PC-9 (cell line): Measurements from ENCODE around the gene INSM2. TPM values are rescaled to one million over a fixed set of nuclear protein-coding genes. Genes with fewer than 3 reads are reported as not detected.

Experiments used
- BruUV-seq: library from RNA; stranded (reverse); fragments of 400-500 nt; replicated peaks from 2 replicates; lab custom pipeline; 2021; lab: Mats Ljungman, UMichigan
- CTCF ChIA-PET: fragments of 300-600 bp; sonication (Branson Sonifier 250); formaldehyde crosslinking; loops from one replicate; lab custom pipeline; 2022; ENCODE audit warnings: antibody characterized with exemption; lab: Charles Lee
- POLR2A ChIA-PET: fragments of 300-600 bp; sonication (Branson Sonifier 250); formaldehyde crosslinking; loops from one replicate; lab custom pipeline; 2022; ENCODE audit warnings: antibody characterized with exemption; ENCODE audit not compliant: unreplicated experiment; lab: Charles Lee
- DNase-seq, 2 experiments: peaks; one replicate each; pipeline versions ENCODE4 v3.0.0 to v3.0.0-alpha.2; 2015 to 2022; ENCODE audit warnings: mixed read lengths in 1 of 2
- H2AFZ ChIP-seq: fragments of 200-600 bp; sonication (generic); 2 replicates; pipeline ENCODE4 v1.8.1; 2017; ENCODE audit warnings: antibody characterized with exemption
- H3F3A ChIP-seq: fragments of 200-600 bp; sonication (generic); 2 replicates; pipeline ENCODE4 v1.8.1; 2017; ENCODE audit warnings: antibody characterized with exemption, mild to moderate bottlenecking, low read depth; ENCODE audit not compliant: insufficient read depth
- H3K27ac ChIP-seq: fragments of 200-600 bp; sonication (generic); 2 replicates; pipeline ENCODE4 v1.6.1; 2016; ENCODE audit warnings: mixed run types
- H3K27me3 ChIP-seq: fragments of 200-600 bp; sonication (generic); 2 replicates; pipeline ENCODE4 v1.6.1; 2016; ENCODE audit warnings: low read depth, mixed run types; ENCODE audit not compliant: insufficient read depth
- H3K36me3 ChIP-seq: fragments of 200-600 bp; sonication (generic); 2 replicates; pipeline ENCODE4 v1.6.1; 2016; ENCODE audit warnings: low read depth, mixed run types
- H3K4me1 ChIP-seq: fragments of 200-600 bp; sonication (generic); replicated peaks from 2 replicates; pipeline ENCODE4 v1.6.1; 2016; ENCODE audit warnings: mixed run types; ENCODE audit not compliant: insufficient read depth
- H3K4me2 ChIP-seq: fragments of 200-600 bp; sonication (generic); 2 replicates; pipeline ENCODE4 v1.6.1; 2017; ENCODE audit warnings: mixed run types
- H3K4me3 ChIP-seq: fragments of 200-600 bp; sonication (generic); 2 replicates; pipeline ENCODE4 v1.6.1; 2016; ENCODE audit warnings: mixed run types
- H3K79me2 ChIP-seq: fragments of 200-600 bp; sonication (generic); 2 replicates; pipeline ENCODE4 v1.6.1; 2017; ENCODE audit warnings: low read depth, mixed run types
- H3K9me2 ChIP-seq: fragments of 200-600 bp; sonication (generic); 2 replicates; pipeline ENCODE4 v1.8.1; 2017; ENCODE audit warnings: mild to moderate bottlenecking; ENCODE audit not compliant: insufficient read depth
- H3K9me3 ChIP-seq: fragments of 200-600 bp; sonication (generic); 2 replicates; pipeline ENCODE4 v1.8.1; 2016; ENCODE audit warnings: low read depth; ENCODE audit not compliant: insufficient read depth
- H4K20me1 ChIP-seq: fragments of 200-600 bp; sonication (generic); 2 replicates; pipeline ENCODE4 v1.8.1; 2017; ENCODE audit not compliant: insufficient read depth
- EZH2 ChIP-seq: fragments of 200-600 bp; sonication (generic); IDR thresholded peaks from 2 replicates; pipeline ENCODE4 v1.8.0; 2017; ENCODE audit warnings: antibody characterized with exemption, low read depth
- intact Hi-C: fragments of 100-400 bp; cut with micrococcal nuclease; formaldehyde crosslinking; loops from one replicate; pipeline ENCODE4 v1.10.0; 2022; ENCODE audit not compliant: unreplicated experiment
- total RNA-seq: library from RNA; stranded (reverse); gene quantifications from 2 replicates; pipeline ENCODE4 v1.2.3, GENCODE V29; 2021
- TF ChIP-seq, protein P1 (sequence below): fragments of 200-600 bp; sonication (generic); conservative IDR thresholded peaks from 2 replicates; pipeline ENCODE4 v1.6.1; 2017; ENCODE audit warnings: mixed run types, antibody characterized with exemption, mild to moderate bottlenecking, moderate library complexity

The INSM2 gene
- total RNA-seq, 1 experiment from 2014 or later, result not detected

DNA sequence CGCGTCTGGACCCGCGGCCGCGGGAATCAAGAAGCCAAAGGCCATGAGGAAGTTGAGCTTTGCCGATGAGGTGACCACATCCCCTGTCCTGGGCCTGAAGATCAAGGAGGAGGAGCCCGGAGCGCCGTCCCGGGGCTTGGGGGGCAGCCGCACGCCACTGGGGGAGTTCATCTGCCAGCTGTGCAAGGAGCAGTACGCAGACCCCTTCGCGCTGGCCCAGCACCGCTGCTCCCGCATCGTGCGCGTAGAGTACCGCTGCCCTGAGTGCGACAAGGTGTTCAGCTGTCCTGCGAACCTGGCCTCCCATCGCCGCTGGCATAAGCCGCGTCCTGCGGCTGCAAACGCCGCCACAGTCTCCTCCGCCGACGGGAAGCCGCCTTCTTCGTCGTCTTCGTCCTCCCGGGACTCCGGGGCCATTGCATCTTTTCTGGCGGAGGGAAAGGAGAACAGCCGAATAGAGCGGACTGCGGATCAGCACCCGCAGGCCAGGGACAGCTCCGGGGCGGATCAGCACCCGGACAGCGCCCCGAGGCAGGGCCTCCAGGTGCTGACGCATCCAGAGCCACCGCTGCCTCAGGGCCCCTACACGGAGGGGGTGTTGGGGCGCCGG, 1.0 kb downstream of the INSM2 start:
- intact Hi-C loops, result no loop called here
- TF ChIP-seq EZH2, result no peak
- TF ChIP-seq, protein P1, sequence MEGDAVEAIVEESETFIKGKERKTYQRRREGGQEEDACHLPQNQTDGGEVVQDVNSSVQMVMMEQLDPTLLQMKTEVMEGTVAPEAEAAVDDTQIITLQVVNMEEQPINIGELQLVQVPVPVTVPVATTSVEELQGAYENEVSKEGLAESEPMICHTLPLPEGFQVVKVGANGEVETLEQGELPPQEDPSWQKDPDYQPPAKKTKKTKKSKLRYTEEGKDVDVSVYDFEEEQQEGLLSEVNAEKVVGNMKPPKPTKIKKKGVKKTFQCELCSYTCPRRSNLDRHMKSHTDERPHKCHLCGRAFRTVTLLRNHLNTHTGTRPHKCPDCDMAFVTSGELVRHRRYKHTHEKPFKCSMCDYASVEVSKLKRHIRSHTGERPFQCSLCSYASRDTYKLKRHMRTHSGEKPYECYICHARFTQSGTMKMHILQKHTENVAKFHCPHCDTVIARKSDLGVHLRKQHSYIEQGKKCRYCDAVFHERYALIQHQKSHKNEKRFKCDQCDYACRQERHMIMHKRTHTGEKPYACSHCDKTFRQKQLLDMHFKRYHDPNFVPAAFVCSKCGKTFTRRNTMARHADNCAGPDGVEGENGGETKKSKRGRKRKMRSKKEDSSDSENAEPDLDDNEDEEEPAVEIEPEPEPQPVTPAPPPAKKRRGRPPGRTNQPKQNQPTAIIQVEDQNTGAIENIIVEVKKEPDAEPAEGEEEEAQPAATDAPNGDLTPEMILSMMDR, result no peak
- Histone ChIP-seq H3K4me2 (no peak overlapping the region), H3K36me3 (no peaks in the 10 kb centered on the region), H3K4me3 (no peak overlapping the region), H2AFZ (no peak overlapping the region), H3K9me3 (no peaks in the 10 kb centered on the region), H3K79me2 (no peaks in the 10 kb centered on the region), H3K27me3 (0 out of 2 replicates have a peak, but pooled peaks cover 3% of the 10 kb centered on the region), H3K9me2 (no peaks in the 10 kb centered on the region), H3K4me1 (no peaks in the 10 kb centered on the region), H3F3A (no peaks in the 10 kb centered on the region), H3K27ac (no peak overlapping the region), H4K20me1 (no peaks in the 10 kb centered on the region)
- CTCF ChIA-PET, result no interaction called here
- peak in 1 of 2 experiments; percentile 69 for DNase-seq
- no TSS peak for BruUV-seq
- POLR2A ChIA-PET, result no interaction called here

DNA sequence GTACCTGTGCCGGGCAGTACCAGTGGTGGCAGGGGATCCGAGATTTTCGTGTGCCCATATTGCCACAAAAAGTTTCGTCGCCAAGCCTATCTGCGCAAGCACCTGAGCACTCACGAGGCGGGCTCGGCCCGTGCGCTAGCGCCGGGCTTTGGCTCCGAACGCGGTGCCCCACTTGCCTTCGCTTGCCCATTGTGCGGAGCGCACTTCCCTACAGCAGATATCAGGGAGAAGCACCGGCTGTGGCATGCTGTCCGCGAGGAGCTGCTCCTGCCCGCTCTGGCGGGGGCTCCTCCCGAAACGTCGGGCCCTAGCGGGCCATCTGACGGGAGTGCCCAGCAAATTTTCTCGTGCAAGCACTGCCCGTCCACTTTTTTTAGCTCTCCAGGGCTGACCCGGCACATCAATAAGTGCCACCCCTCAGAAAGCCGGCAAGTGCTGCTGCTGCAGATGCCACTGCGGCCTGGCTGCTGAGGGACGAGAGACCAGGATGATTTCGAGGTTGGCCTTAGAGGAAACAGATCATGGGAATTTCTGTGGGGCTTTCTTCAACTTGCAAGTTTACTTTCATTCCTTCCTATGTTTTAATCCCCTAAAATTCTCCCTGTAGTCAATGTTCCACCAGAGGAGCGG, 1.6 kb downstream of the INSM2 start:
- Histone ChIP-seq H2AFZ (no peak overlapping the region), H3K27ac (no peak overlapping the region), H3K4me1 (no peaks in the 10 kb centered on the region), H3K9me3 (no peaks in the 10 kb centered on the region), H3K79me2 (no peaks in the 10 kb centered on the region), H3K4me3 (no peak overlapping the region), H3K9me2 (no peaks in the 10 kb centered on the region), H4K20me1 (no peaks in the 10 kb centered on the region), H3F3A (no peaks in the 10 kb centered on the region), H3K4me2 (no peak overlapping the region), H3K36me3 (no peaks in the 10 kb centered on the region), H3K27me3 (0 out of 2 replicates have a peak, but pooled peaks cover 3% of the 10 kb centered on the region)
- intact Hi-C loops, result no loop called here
- TF ChIP-seq EZH2, result no peak
- TF ChIP-seq, protein P1, result no peak
- ChIA-PET POLR2A (no interaction called here), CTCF (no interaction called here)
- BruUV-seq, result no TSS peak
- DNase-seq, result no peak

DNA sequence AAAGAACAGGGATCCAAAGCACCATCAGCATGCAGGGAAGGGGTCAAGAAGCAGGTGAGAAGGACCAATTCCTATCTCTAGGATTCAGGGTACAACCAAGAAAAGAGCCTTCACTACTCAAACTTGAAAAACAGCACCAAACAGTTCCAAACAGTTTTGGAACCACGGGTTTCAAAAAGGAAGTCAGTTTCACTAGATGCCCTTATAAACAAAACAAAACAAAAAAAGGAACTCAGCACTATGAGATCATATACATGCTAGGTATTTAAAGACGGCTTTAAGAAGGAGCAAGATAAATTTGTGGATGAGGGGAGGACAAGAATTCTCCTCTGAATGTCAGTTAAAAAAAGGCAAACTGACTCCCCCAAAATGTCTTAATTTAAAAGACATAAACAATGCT, 6.0 kb downstream of the INSM2 start:
- Histone ChIP-seq H3K9me3 (no peaks in the 10 kb centered on the region), H2AFZ (no peak overlapping the region), H4K20me1 (no peaks in the 10 kb centered on the region), H3K4me1 (no peaks in the 10 kb centered on the region), H3K79me2 (no peaks in the 10 kb centered on the region), H3K4me2 (no peak overlapping the region), H3K4me3 (no peak overlapping the region), H3K36me3 (no peaks in the 10 kb centered on the region), H3F3A (no peaks in the 10 kb centered on the region), H3K27me3 (no peaks in the 10 kb centered on the region), H3K9me2 (no peaks in the 10 kb centered on the region), H3K27ac (no peak overlapping the region)
- no TSS peak for BruUV-seq
- DNase-seq, result no peak
- POLR2A ChIA-PET, result no interaction called here
- CTCF ChIA-PET, result no interaction called here
- intact Hi-C loops, result no loop called here
- TF ChIP-seq EZH2, result no peak
- TF ChIP-seq, protein P1, result no peak
